ENCODE results near the gene GPR31.

GRCh38 chr6:167152862-167153261 lies 4.9 kb downstream of the GPR31 start:
- TF ChIP-seq TAF1 (IDR thresholded peaks at IDR 0.05; ENCODE audit: low read depth, low read length) (no peak), POLR2A (IDR thresholded peaks at IDR 0.05; ENCODE audit: low read depth, low read length) (no peak), POLR2AphosphoS5 (IDR thresholded peaks at IDR 0.05; ENCODE audit: low read depth, low read length) (no peak)

Measured in GM12891 (cell line).